Right renal pelvis (tissue), 4 donors: Measurements from ENCODE around the gene KDM4B. TPM values are rescaled to one million over a fixed set of nuclear protein-coding genes. Genes with fewer than 3 reads are reported as not detected.
"Not testable (repeated sequence)": the region's sequence is repeated elsewhere in the genome, so short reads cannot be mapped to it uniquely, and the experiment has no call there.

Experiments used
- DNase-seq, 4 donors: peaks; one replicate each; pipeline ENCODE4 v3.0.0-alpha.2; 2013; ENCODE audit warnings: low read depth in 4 of 4, low spot score in 3 of 4, missing footprints in 1 of 4
- polyA plus RNA-seq, 4 donors: library from polyadenylated mRNA; unstranded; fragments of 120-200 nt; gene quantifications; one replicate each; pipeline ENCODE4 v1.2.1, GENCODE V29; 2013; ENCODE audit not compliant: insufficient read length in 4 of 4

KDM4B gene
- polyA plus RNA-seq, 4 donors: 19.8 to 29.5 (median 20.5) TPM

- no peak for DNase-seq
Measured at GRCh38 chr19:4966591-4966990, 2.3 kb upstream of the KDM4B start.

GRCh38 chr19:4967738-4968461 is 1.0 kb upstream of the KDM4B start:
- DNase-seq: no peak

- DNase-seq: no peak
Measured at GRCh38 chr19:4969292-4969771, 419 bp downstream of the KDM4B start.

GRCh38 chr19:4969772-4970531 is 1.0 kb downstream of the KDM4B start:
- no peak for DNase-seq

GRCh38 chr19:4970558-4971423 is 1.9 kb downstream of the KDM4B start:
- DNase-seq: no peak

- no peak for DNase-seq
Measured at GRCh38 chr19:4971424-4971793, 2.5 kb downstream of the KDM4B start.

GRCh38 chr19:4971816-4972495 is 3.0 kb downstream of the KDM4B start:
- no peak for DNase-seq

- no peak for DNase-seq
Measured at GRCh38 chr19:4972509-4973230, 3.8 kb downstream of the KDM4B start.

GRCh38 chr19:4974880-4975469 is 6.1 kb downstream of the KDM4B start:
- DNase-seq: no peak

- DNase-seq: not testable (repeated sequence)
Measured at GRCh38 chr19:4975601-4976000, 6.7 kb downstream of the KDM4B start.

- no peak for DNase-seq
Measured at GRCh38 chr19:4976401-4977298, 7.7 kb downstream of the KDM4B start.

- no peak for DNase-seq
Measured at GRCh38 chr19:4977299-4978174, 8.6 kb downstream of the KDM4B start.

GRCh38 chr19:4979211-4979807 is 10.4 kb downstream of the KDM4B start:
- DNase-seq: no peak

- no peak for DNase-seq
Measured at GRCh38 chr19:4980067-4980466, 11.2 kb downstream of the KDM4B start.

GRCh38 chr19:4980838-4981680 is 12.1 kb downstream of the KDM4B start:
- DNase-seq: no peak

GRCh38 chr19:4981681-4981958 is 12.7 kb downstream of the KDM4B start:
- no peak for DNase-seq
